Immature natural killer cell (primary cell): ENCODE data around the gene ADGRB2. TPM values are rescaled to one million over a fixed set of nuclear protein-coding genes. Genes with fewer than 3 reads are reported as not detected.
A peak's percentile ranks its signal among the peaks of the same experiment; 100 is the strongest.

Experiments used
- DNase-seq, 3 donors: peaks; one replicate each; pipeline ENCODE4 v3.0.0; 2022; ENCODE audit warnings: mixed read lengths in 1 of 3
- H3K27ac Mint-ChIP-seq, 6 donors: one replicate each; pipeline ENCODE4 v1.8.0; 2020; ENCODE audit warnings: mixed read lengths in 6 of 6, mild to moderate bottlenecking in 5 of 6, inconsistent platforms in 4 of 6, moderate library complexity in 3 of 6
- H3K27me3 Mint-ChIP-seq, 3 donors: one replicate each; pipeline ENCODE4 v1.8.0; 2020 to 2021; ENCODE audit warnings: low read depth in 3 of 3, mild to moderate bottlenecking in 3 of 3, mixed read lengths in 3 of 3, moderate library complexity in 3 of 3, inconsistent platforms in 1 of 3
- H3K36me3 Mint-ChIP-seq, 3 donors: one replicate each; pipeline ENCODE4 v1.8.0; 2020; ENCODE audit warnings: mixed read lengths in 3 of 3, inconsistent platforms in 2 of 3, mild to moderate bottlenecking in 2 of 3
- H3K4me1 Mint-ChIP-seq, 2 donors: one replicate each; pipeline ENCODE4 v1.8.0; 2020; ENCODE audit warnings: inconsistent platforms in 2 of 2, mild to moderate bottlenecking in 2 of 2, mixed read lengths in 2 of 2, moderate library complexity in 1 of 2
- H3K4me3 Mint-ChIP-seq, 5 donors: one replicate each; pipeline ENCODE4 v1.8.0; 2020; ENCODE audit warnings: mild to moderate bottlenecking in 5 of 5, mixed read lengths in 5 of 5, inconsistent platforms in 3 of 5, moderate library complexity in 3 of 5
- H3K9me3 Mint-ChIP-seq, 6 donors: one replicate each; pipeline ENCODE4 v1.8.0; 2020; ENCODE audit warnings: mild to moderate bottlenecking in 6 of 6, mixed read lengths in 6 of 6, inconsistent platforms in 4 of 6, moderate library complexity in 3 of 6
- polyA plus RNA-seq, 3 donors: library from polyadenylated mRNA; unstranded; fragments of 300-500 nt; fragmentation: Illumina TruSeq; gene quantifications; one replicate each; pipeline ENCODE4 v1.2.3, GENCODE V29; 2021

The ADGRB2 gene
- polyA plus RNA-seq, 3 donors from 2014 or later: 0.36 to 2.1 TPM; not detected in 1

- DNase-seq: no peak
- no peaks in the 10 kb centered on the region for H3K36me3 Mint-ChIP-seq
- H3K4me3 Mint-ChIP-seq: no peak overlapping the region
- no peaks in the 10 kb centered on the region for H3K4me1 Mint-ChIP-seq
- no peak overlapping the region for H3K27ac Mint-ChIP-seq
- H3K9me3 Mint-ChIP-seq: no peaks in the 10 kb centered on the region
- H3K27me3 Mint-ChIP-seq: peaks cover 2 to 3% (median 2%) of the 10 kb centered on the region in 3 donors
Measured at GRCh38 chr1:31678681-31679080, 85.5 kb downstream of the ADGRB2 start.

DNA sequence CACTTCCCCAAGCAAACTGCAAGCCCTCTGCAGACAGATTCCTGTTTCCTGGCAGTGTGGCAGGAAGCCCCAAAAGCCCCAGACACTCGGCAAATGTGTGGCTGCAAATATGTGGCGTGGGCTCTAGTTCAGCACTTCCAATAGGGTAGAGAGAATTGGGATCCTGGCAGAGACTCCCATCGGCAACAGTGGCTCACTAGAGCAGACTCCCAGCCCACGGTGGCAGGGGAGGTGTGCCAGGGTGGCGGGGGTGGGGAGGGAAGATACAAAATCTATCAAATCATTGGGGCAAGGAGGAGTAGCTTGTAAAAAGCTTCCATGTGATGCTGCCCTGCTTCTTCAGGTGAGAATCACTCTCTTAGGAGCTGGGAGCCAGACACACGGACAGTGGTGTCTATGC lies 86.2 kb downstream of the ADGRB2 start:
- DNase-seq: no peak
- H3K27ac Mint-ChIP-seq: no peak overlapping the region
- H3K4me1 Mint-ChIP-seq: no peaks in the 10 kb centered on the region
- H3K9me3 Mint-ChIP-seq: no peaks in the 10 kb centered on the region
- H3K4me3 Mint-ChIP-seq: no peak overlapping the region
- no peaks in the 10 kb centered on the region for H3K36me3 Mint-ChIP-seq
- peaks cover 2 to 3% (median 2%) of the 10 kb centered on the region in 3 donors for H3K27me3 Mint-ChIP-seq

DNA sequence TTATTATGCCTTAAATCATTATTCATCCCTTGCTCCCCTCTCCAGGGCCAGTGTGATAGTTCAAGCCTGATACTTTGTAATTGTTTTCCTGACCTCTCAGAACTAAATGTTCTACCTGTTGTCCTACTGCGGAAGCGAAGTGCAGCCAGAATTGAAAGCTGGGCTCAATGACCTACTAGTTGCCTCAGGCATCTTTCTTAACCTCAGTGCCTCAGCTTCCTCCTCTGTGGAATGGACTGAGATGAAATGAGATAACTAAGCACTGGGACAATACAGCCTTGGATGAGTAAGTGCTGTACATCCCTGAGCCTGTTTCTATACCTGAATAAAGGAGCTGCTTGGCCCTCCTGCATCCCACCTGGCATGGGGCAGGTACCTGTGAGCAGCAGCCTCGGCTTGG lies 86.7 kb downstream of the ADGRB2 start:
- Mint-ChIP-seq H3K27ac (peak overlapping the region in 1 of 6 donors; percentile 35), H3K4me1 (no peaks in the 10 kb centered on the region), H3K4me3 (no peak overlapping the region), H3K9me3 (no peaks in the 10 kb centered on the region), H3K36me3 (no peaks in the 10 kb centered on the region), H3K27me3 (peaks cover 0 to 3% (median 2%) of the 10 kb centered on the region in 3 donors)
- DNase-seq: no peak

Other genes with a start within 250 kb of the ADGRB2 start
- gene TINAGL1, start 187.8 kb downstream of the ADGRB2 start, polyA plus RNA-seq: not detected
- not detected for gene HCRTR1, start 146.7 kb downstream of the ADGRB2 start, polyA plus RNA-seq
- 100 to 1,000 TPM; 108 to 224 (median 119) TPM for gene PEF1, start 119.5 kb downstream of the ADGRB2 start, polyA plus RNA-seq
- not detected for gene COL16A1, start 60.3 kb downstream of the ADGRB2 start, polyA plus RNA-seq
- 1 to 10 TPM in 1 of 3 donors, under 1 TPM in 2; 0.24 to 2.5 (median 0.46) TPM for gene SPOCD1, start 51.7 kb upstream of the ADGRB2 start, polyA plus RNA-seq
- 100 to 1,000 TPM; 300 to 552 (median 460) TPM for gene PTP4A2, start 174.0 kb upstream of the ADGRB2 start, polyA plus RNA-seq
- 100 to 1,000 TPM in 1 of 3 donors, 10 to 100 TPM in 2; 74.0 to 121 (median 86.1) TPM for gene KHDRBS1, start 249.5 kb upstream of the ADGRB2 start, polyA plus RNA-seq